Transverse colon (tissue), 4 donors: ENCODE data around the gene PCDHGB5. TPM values are rescaled to one million over a fixed set of nuclear protein-coding genes. Genes with fewer than 3 reads are reported as not detected.

ENCODE experiments used
- DNase-seq: peaks from one replicate; pipeline ENCODE4 v3.0.0-alpha.2; 2019
- H3K27ac ChIP-seq, 4 donors: fragments of 200-600 bp; sonication (generic); 2 replicates each; pipeline ENCODE4 v1.5.1; 2016 to 2018; ENCODE audit warnings: inconsistent platforms in 4 of 4
- H3K27me3 ChIP-seq: fragments of 200-600 bp; sonication (generic); 2 replicates; pipeline ENCODE4 v1.5.1; 2017; ENCODE audit warnings: inconsistent platforms
- H3K36me3 ChIP-seq, 4 donors: fragments of 200-600 bp; sonication (generic); 2 replicates each; pipeline ENCODE4 v1.5.1; 2017 to 2019; ENCODE audit warnings: inconsistent platforms in 4 of 4
- H3K4me1 ChIP-seq, 4 donors: fragments of 200-600 bp; sonication (generic); 2 replicates each; pipeline ENCODE4 v1.5.1; 2017 to 2020; ENCODE audit warnings: inconsistent platforms in 4 of 4
- H3K4me3 ChIP-seq, 4 donors: fragments of 200-600 bp; sonication (generic); 1 replicate in 1 of 4; 2 replicates in 3 of 4; pipeline versions ENCODE4 v1.5.1 to v1.6.1; 2017 to 2019; ENCODE audit warnings: inconsistent platforms in 4 of 4
- H3K9me3 ChIP-seq, 2 donors: fragments of 200-600 bp; sonication (generic); 2 replicates each; pipeline ENCODE4 v1.5.1; 2017 to 2019; ENCODE audit warnings: inconsistent platforms in 2 of 2
- EP300 ChIP-seq: sonication (generic); formaldehyde crosslinking; IDR thresholded peaks from one replicate; pipeline ENCODE4 v1.6.1; 2017; ENCODE audit warnings: antibody characterized with exemption, low read depth
- POLR2A ChIP-seq: fragments of 450-650 bp; IDR thresholded peaks from one replicate; pipeline ENCODE4 v1.6.1; 2016; ENCODE audit warnings: antibody characterized with exemption, mild to moderate bottlenecking, moderate library complexity
- POLR2AphosphoS5 ChIP-seq, 3 donors: sonication (generic); formaldehyde crosslinking; IDR thresholded peaks; one replicate each; pipeline ENCODE4 v1.6.1; 2016; ENCODE audit warnings: antibody characterized with exemption in 3 of 3
- WGBS, 2 donors: methylation state at CpG; one replicate each; pipeline ENCODE4 v1.1.5; 2018; ENCODE audit warnings: low coverage in 1 of 2; 5-methylcytosine and 5-hydroxymethylcytosine counted together
- in situ Hi-C, 4 donors: fragments of 200-750 bp; cut with MboI; loops; one replicate each; pipeline versions ENCODE4 v1.15.0 to v1.15.1; 2017; ENCODE audit warnings: low sequenced_read_pairs in 3 of 4, low pct_ligation_motif_present in 1 of 4, low pct_unique_long_range_greater_than_20kb in 1 of 4
- intact Hi-C: fragments of 100-400 bp; cut with DNase I; formaldehyde crosslinking; loops from one replicate; pipeline ENCODE4 v1.15.1; 2023; ENCODE audit warnings: low total_unique reads
- total RNA-seq, 4 donors: library from RNA; depleted of rRNA; stranded (reverse); fragments of >200 nt; gene quantifications; one replicate each; pipeline ENCODE4 v1.1.0, GENCODE V29; 2016
- TF ChIP-seq, protein P1 (sequence below), 5 experiments: fragments of 200-600 bp in 3 of 5; fragments of 450-650 bp in 2 of 5; sonication (generic) in 3 of 5; IDR thresholded peaks; 1 replicate in 2 of 5; 2 replicates in 3 of 5; pipeline ENCODE4 v1.5.1; 2016 to 2017; ENCODE audit warnings: antibody characterized with exemption in 5 of 5, inconsistent platforms in 3 of 5, mild to moderate bottlenecking in 2 of 5, moderate library complexity in 1 of 5

Gene PCDHGB5
- total RNA-seq, 4 donors from 2014 or later: 5.3 to 23.3 (median 9.2) TPM

DNA sequence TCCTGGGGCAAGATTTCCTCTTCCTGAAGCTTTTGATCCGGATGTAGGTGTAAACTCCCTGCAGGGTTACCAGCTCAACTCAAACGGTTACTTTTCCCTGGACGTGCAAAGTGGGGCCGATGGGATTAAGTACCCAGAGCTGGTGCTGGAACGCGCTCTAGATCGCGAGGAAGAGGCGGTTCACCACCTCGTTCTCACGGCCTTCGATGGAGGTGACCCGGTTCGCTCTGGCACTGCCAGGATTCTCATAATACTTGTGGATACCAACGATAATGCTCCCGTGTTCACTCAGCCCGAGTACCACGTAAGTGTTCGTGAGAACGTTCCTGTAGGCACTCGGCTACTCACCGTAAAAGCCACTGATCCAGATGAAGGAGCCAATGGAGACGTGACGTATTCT, 42.1 kb upstream of the PCDHGB5 start:
- Histone ChIP-seq H3K27me3 (peaks cover 18% of the 10 kb centered on the region), H3K4me1 (no peaks in the 10 kb centered on the region), H3K4me3 (no peak overlapping the region), H3K9me3 (peaks cover 43 to 77% of the 10 kb centered on the region in 2 donors), H3K36me3 (no peaks in the 10 kb centered on the region), H3K27ac (no peak overlapping the region)
- no peak for TF ChIP-seq POLR2A
- no peak for TF ChIP-seq POLR2AphosphoS5 (IDR thresholded peaks at IDR 0.05)
- TF ChIP-seq, protein P1, sequence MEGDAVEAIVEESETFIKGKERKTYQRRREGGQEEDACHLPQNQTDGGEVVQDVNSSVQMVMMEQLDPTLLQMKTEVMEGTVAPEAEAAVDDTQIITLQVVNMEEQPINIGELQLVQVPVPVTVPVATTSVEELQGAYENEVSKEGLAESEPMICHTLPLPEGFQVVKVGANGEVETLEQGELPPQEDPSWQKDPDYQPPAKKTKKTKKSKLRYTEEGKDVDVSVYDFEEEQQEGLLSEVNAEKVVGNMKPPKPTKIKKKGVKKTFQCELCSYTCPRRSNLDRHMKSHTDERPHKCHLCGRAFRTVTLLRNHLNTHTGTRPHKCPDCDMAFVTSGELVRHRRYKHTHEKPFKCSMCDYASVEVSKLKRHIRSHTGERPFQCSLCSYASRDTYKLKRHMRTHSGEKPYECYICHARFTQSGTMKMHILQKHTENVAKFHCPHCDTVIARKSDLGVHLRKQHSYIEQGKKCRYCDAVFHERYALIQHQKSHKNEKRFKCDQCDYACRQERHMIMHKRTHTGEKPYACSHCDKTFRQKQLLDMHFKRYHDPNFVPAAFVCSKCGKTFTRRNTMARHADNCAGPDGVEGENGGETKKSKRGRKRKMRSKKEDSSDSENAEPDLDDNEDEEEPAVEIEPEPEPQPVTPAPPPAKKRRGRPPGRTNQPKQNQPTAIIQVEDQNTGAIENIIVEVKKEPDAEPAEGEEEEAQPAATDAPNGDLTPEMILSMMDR (IDR thresholded peaks at IDR 0.05): no peak
- TF ChIP-seq EP300: no peak
- DNase-seq: no peak
- in situ Hi-C loops (loop anchor here in 1 of 4 donors (25.0 kb wide), 1 partner anchor 207 kb away; no protein-coding TSS in a partner anchor), intact Hi-C loops (no loop called here)
- WGBS, 2 donors: 77 to 85% methylated on average over 20 to 24 of the region's 24 CpGs

DNA sequence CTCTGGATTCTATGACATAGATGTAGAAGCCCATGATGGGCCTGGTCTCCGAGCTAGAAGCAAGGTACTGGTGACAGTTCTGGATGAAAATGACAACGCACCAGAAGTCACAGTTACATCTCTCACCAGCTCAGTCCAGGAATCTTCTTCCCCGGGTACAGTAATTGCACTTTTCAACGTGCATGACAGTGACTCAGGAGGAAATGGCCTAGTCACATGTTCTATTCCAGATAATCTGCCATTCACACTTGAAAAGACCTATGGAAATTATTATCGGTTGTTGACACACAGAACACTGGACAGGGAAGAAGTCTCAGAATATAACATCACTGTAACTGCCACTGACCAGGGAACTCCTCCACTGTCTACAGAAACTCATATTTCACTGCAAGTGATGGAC, 41.6 kb upstream of the PCDHGB5 start:
- Histone ChIP-seq H3K27ac (no peak overlapping the region), H3K4me3 (no peak overlapping the region), H3K27me3 (peaks cover 13% of the 10 kb centered on the region), H3K4me1 (no peaks in the 10 kb centered on the region), H3K9me3 (peaks cover 42 to 79% of the 10 kb centered on the region in 2 donors), H3K36me3 (no peaks in the 10 kb centered on the region)
- in situ Hi-C loops: loop anchor here in 1 of 4 donors (25.0 kb wide), 1 partner anchor 206 kb away; no protein-coding TSS in a partner anchor
- intact Hi-C loops: no loop called here
- DNase-seq: no peak
- WGBS, 2 donors: 75 to 76% methylated on average over 5 of the region's 5 CpGs
- TF ChIP-seq, protein P1 (IDR thresholded peaks at IDR 0.05): no peak
- TF ChIP-seq EP300 (no peak), POLR2AphosphoS5 (IDR thresholded peaks at IDR 0.05) (no peak), POLR2A (no peak)

DNA sequence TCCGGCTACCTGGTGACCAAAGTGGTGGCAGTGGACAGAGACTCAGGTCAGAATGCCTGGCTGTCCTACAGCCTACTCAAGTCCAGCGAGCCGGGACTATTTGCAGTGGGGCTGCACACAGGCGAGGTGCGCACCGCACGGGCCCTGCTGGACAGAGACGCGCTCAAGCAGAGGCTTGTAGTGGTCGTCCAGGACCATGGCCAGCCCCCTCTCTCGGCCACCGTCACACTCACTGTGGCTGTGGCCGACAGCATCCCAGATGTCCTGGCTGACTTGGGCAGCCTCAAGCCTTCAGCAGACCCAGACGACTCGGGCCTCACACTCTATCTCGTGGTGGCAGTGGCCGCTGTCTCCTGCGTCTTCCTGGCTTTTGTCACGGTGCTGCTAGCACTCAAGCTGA, 40.8 kb upstream of the PCDHGB5 start:
- intact Hi-C loops: no loop called here
- in situ Hi-C loops: loop anchor here in 1 of 4 donors (25.0 kb wide), 1 partner anchor 205 kb away; no protein-coding TSS in a partner anchor
- peaks cover 10% of the 10 kb centered on the region for H3K27me3 ChIP-seq
- H3K36me3 ChIP-seq: no peaks in the 10 kb centered on the region
- 74% methylated on average over 17 of the region's 19 CpGs; no CpG with 5 or more reads in 1 of the 2 donors for WGBS, 2 donors
- TF ChIP-seq, protein P1 (IDR thresholded peaks at IDR 0.05): no peak
- TF ChIP-seq EP300 (no peak), POLR2A (no peak), POLR2AphosphoS5 (IDR thresholded peaks at IDR 0.05) (no peak)
- H3K4me3 ChIP-seq: no peak overlapping the region
- H3K27ac ChIP-seq: no peak overlapping the region
- DNase-seq: no peak
- H3K9me3 ChIP-seq: peaks cover 41 to 79% of the 10 kb centered on the region in 2 donors
- H3K4me1 ChIP-seq: no peaks in the 10 kb centered on the region

DNA sequence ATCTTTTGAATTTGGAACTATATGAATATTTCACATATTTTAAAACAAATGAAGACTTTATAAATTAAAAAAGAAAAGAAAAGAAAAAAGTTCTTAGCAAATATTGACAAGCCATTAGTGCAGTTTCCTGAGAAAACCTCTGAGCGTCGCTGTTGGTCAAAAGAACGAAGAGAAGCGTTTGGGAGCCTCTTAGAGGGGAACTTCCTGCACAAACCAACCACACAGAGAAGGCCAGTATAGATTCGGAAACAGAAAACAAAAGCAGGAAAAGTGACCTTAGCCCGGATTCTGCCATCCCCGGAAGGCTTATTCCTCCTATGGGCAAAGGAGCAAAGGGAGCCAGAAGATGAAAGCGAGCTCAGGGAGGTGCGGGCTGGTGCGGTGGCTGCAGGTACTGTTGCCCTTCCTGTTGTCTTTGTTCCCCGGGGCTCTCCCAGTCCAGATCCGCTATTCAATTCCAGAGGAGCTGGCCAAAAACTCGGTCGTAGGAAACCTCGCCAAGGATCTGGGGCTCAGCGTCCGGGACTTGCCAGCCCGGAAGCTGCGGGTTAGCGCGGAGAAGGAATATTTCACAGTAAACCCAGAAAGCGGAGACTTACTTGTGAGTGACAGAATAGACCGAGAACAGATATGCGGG, 37.8 kb upstream of the PCDHGB5 start, which contains the start of gene PCDHGB2:
Gene PCDHGB2 (plus strand): TSS at position 205 of the 637 bp plus-strand sequence. CDS start 142 bp downstream, at position 347.
- intact Hi-C loops: no loop called here
- H3K9me3 ChIP-seq: peaks cover 67 to 80% of the 10 kb centered on the region in 2 donors

More for the DNA sequence above, 37.8 kb upstream of the PCDHGB5 start, which contains the start of gene PCDHGB2:
- WGBS, 2 donors: 14 to 44% methylated on average over 16 to 24 of the region's 24 CpGs
- TF ChIP-seq EP300: no peak
- TF ChIP-seq POLR2AphosphoS5 (IDR thresholded peaks at IDR 0.05): no peak
- TF ChIP-seq, protein P1 (IDR thresholded peaks at IDR 0.05): peak; percentile 18 to 43 (median 39)
- TF ChIP-seq POLR2A: no peak
- peak within 1 kb of the TSS in 2 of 4 donors; percentile 8 to 36 for H3K4me3 ChIP-seq
- no peaks in the 10 kb centered on the region for H3K36me3 ChIP-seq
- DNase-seq: no peak
- H3K4me1 ChIP-seq: no peaks in the 10 kb centered on the region
- no peak within 1 kb of the TSS for H3K27ac ChIP-seq
- peaks cover 23% of the 10 kb centered on the region for H3K27me3 ChIP-seq
- in situ Hi-C loops: loop anchor here in 1 of 4 donors (25.0 kb wide), 1 partner anchor 202 kb away; no protein-coding TSS in a partner anchor
